ENCODE results near the gene NOP53. TPM values are rescaled to one million over a fixed set of nuclear protein-coding genes. Genes with fewer than 3 reads are reported as not detected.

The NOP53 gene
- total RNA-seq, 1 experiment from 2014 or later: 289 TPM

DNA sequence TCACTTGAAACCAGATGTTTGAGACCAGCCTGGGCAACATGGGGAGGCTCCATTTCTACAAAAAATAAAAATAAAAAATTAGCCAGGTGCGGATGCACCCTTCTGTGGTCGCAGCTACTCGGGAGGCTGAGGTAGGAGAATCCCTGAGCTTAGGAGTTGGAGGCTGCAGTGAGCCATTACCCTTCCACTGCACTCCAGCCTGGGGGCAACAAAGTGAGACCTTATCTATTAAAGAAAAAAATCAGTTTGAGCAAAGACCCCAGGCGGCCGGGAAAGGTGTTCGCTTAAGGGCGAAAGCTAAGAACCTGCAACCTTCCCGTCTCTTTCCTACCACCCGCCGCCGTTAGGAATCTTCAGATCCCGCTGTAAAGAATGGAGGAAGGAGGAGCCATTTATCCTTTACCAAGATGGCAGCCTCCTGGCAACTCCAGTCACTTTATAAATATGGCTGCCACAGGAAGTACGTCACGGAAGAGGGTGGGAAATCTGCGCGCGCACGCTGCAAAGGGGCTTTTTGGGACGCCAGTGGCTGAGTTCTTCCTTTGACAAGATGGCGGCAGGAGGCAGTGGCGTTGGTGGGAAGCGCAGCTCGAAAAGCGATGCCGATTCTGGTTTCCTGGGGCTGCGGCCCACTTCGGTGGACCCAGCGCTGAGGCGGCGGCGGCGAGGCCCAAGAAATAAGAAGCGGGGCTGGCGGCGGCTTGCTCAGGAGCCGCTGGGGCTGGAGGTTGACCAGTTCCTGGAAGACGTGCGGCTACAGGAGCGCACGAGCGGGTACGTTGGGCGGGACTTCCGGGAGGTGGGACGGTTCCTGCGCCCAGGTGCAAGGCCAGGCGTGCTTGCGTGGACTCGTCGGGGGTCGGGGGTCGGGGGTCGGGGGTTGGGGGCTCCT lies at the start of gene NOP53 (continued):
- TF ChIP-seq, protein P1, sequence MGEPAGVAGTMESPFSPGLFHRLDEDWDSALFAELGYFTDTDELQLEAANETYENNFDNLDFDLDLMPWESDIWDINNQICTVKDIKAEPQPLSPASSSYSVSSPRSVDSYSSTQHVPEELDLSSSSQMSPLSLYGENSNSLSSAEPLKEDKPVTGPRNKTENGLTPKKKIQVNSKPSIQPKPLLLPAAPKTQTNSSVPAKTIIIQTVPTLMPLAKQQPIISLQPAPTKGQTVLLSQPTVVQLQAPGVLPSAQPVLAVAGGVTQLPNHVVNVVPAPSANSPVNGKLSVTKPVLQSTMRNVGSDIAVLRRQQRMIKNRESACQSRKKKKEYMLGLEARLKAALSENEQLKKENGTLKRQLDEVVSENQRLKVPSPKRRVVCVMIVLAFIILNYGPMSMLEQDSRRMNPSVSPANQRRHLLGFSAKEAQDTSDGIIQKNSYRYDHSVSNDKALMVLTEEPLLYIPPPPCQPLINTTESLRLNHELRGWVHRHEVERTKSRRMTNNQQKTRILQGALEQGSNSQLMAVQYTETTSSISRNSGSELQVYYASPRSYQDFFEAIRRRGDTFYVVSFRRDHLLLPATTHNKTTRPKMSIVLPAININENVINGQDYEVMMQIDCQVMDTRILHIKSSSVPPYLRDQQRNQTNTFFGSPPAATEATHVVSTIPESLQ (CRISPR knock-in tag; IDR thresholded peaks at IDR 0.05): no peak
- 0 out of 2 replicates have a peak, but pooled peaks have one; percentile 63 for TF ChIP-seq EMX1 (CRISPR knock-in tag; IDR thresholded peaks at IDR 0.05)
- TF ChIP-seq CREB1 (CRISPR knock-in tag; IDR thresholded peaks at IDR 0.05): no peak
- no peak for TF ChIP-seq TCF7 (CRISPR knock-in tag; IDR thresholded peaks at IDR 0.05; ENCODE audit: low read depth)
- TF ChIP-seq ZNF396 (CRISPR knock-in tag; IDR thresholded peaks at IDR 0.05; ENCODE audit: borderline replicate concordance): peak; percentile 89; the same call in 1 of the 2 replicates
- TF ChIP-seq, protein P2, sequence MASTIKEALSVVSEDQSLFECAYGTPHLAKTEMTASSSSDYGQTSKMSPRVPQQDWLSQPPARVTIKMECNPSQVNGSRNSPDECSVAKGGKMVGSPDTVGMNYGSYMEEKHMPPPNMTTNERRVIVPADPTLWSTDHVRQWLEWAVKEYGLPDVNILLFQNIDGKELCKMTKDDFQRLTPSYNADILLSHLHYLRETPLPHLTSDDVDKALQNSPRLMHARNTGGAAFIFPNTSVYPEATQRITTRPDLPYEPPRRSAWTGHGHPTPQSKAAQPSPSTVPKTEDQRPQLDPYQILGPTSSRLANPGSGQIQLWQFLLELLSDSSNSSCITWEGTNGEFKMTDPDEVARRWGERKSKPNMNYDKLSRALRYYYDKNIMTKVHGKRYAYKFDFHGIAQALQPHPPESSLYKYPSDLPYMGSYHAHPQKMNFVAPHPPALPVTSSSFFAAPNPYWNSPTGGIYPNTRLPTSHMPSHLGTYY (CRISPR knock-in tag; IDR thresholded peaks at IDR 0.05): peak; percentile 27; the same call in 1 of the 2 replicates
- TF ChIP-seq, protein P3, sequence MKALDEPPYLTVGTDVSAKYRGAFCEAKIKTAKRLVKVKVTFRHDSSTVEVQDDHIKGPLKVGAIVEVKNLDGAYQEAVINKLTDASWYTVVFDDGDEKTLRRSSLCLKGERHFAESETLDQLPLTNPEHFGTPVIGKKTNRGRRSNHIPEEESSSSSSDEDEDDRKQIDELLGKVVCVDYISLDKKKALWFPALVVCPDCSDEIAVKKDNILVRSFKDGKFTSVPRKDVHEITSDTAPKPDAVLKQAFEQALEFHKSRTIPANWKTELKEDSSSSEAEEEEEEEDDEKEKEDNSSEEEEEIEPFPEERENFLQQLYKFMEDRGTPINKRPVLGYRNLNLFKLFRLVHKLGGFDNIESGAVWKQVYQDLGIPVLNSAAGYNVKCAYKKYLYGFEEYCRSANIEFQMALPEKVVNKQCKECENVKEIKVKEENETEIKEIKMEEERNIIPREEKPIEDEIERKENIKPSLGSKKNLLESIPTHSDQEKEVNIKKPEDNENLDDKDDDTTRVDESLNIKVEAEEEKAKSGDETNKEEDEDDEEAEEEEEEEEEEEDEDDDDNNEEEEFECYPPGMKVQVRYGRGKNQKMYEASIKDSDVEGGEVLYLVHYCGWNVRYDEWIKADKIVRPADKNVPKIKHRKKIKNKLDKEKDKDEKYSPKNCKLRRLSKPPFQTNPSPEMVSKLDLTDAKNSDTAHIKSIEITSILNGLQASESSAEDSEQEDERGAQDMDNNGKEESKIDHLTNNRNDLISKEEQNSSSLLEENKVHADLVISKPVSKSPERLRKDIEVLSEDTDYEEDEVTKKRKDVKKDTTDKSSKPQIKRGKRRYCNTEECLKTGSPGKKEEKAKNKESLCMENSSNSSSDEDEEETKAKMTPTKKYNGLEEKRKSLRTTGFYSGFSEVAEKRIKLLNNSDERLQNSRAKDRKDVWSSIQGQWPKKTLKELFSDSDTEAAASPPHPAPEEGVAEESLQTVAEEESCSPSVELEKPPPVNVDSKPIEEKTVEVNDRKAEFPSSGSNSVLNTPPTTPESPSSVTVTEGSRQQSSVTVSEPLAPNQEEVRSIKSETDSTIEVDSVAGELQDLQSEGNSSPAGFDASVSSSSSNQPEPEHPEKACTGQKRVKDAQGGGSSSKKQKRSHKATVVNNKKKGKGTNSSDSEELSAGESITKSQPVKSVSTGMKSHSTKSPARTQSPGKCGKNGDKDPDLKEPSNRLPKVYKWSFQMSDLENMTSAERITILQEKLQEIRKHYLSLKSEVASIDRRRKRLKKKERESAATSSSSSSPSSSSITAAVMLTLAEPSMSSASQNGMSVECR (CRISPR knock-in tag; IDR thresholded peaks at IDR 0.05; ENCODE audit: borderline replicate concordance): no peak
- TF ChIP-seq CBFB (CRISPR knock-in tag; IDR thresholded peaks at IDR 0.05; ENCODE audit: low read depth): no peak
- no peak for TF ChIP-seq SMAD4 (CRISPR knock-in tag; IDR thresholded peaks at IDR 0.05)
- TF ChIP-seq ZNF671 (CRISPR knock-in tag; IDR thresholded peaks at IDR 0.05): peak; percentile 83; the same call in 1 of the 2 replicates
- TF ChIP-seq ZNF232 (CRISPR knock-in tag; IDR thresholded peaks at IDR 0.05): peak; percentile 59; the same call in 1 of the 2 replicates
- TF ChIP-seq TP53 (CRISPR knock-in tag; IDR thresholded peaks at IDR 0.05): no peak
- TF ChIP-seq FOXK1 (CRISPR knock-in tag; IDR thresholded peaks at IDR 0.05): peak; percentile 72; the same call in 1 of the 2 replicates
- TF ChIP-seq GABPB1 (CRISPR knock-in tag; IDR thresholded peaks at IDR 0.05): peak; percentile 62

DNA sequence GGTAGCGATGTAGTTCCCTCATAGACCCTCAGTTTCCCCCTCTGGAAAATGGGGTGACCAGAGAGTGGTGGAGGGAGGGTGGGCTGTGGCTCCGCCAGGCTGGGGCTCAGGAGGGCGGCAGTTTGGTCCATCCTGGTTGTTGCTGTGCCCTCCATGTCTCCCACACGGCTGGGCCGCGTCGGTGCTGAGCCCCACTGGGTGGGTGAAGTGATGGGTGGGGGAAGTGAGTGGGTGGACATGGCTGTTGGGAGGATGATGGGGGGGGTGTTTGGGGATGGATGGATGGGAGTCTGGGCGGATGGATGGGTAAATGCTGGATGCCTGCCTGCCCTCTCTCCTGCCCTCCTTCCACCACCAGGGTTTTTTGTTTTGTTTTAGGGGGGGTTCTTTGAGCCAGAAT lies 48.7 kb upstream of the NOP53 start:
- Mint-ChIP-seq H3K27me3 (ENCODE audit: low read depth) (no peaks in the 10 kb centered on the region), H3K27ac (no peak overlapping the region), H3K4me1 (0 out of 2 replicates have a peak, but pooled peaks cover 2% of the 10 kb centered on the region), H3K9me3 (no peaks in the 10 kb centered on the region), H3K4me3 (no peak overlapping the region), H3K36me3 (peaks cover 20% of the 10 kb centered on the region)
- DNase-seq (ENCODE audit: low spot score) (no peak), ATAC-seq (no peak)
- ChIA-PET CTCF (interaction anchor here (0.8 kb wide), 1 partner anchor 267 kb away, joined by 3 read pairs; no protein-coding TSS in a partner anchor), POLR2A (interaction anchor here (0.6 to 0.7 kb wide), 2 partner anchors 21 to 39 kb away, joined by 3 read pairs; no protein-coding TSS in a partner anchor)
- TF ChIP-seq, protein P4, sequence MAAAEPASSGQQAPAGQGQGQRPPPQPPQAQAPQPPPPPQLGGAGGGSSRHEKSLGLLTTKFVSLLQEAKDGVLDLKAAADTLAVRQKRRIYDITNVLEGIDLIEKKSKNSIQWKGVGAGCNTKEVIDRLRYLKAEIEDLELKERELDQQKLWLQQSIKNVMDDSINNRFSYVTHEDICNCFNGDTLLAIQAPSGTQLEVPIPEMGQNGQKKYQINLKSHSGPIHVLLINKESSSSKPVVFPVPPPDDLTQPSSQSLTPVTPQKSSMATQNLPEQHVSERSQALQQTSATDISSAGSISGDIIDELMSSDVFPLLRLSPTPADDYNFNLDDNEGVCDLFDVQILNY (CRISPR knock-in tag; IDR thresholded peaks at IDR 0.05): no peak
- TF ChIP-seq RELA (CRISPR knock-in tag; IDR thresholded peaks at IDR 0.05; ENCODE audit: borderline replicate concordance) (no peak), NFATC4 (CRISPR knock-in tag; IDR thresholded peaks at IDR 0.05) (no peak), HMGXB4 (CRISPR knock-in tag; IDR thresholded peaks at IDR 0.05) (no peak), FOXJ3 (CRISPR knock-in tag; IDR thresholded peaks at IDR 0.05; ENCODE audit: borderline replicate concordance) (no peak)
- TF ChIP-seq, protein P5, sequence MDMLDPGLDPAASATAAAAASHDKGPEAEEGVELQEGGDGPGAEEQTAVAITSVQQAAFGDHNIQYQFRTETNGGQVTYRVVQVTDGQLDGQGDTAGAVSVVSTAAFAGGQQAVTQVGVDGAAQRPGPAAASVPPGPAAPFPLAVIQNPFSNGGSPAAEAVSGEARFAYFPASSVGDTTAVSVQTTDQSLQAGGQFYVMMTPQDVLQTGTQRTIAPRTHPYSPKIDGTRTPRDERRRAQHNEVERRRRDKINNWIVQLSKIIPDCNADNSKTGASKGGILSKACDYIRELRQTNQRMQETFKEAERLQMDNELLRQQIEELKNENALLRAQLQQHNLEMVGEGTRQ (CRISPR knock-in tag; IDR thresholded peaks at IDR 0.05): no peak
- TF ChIP-seq, protein P6, sequence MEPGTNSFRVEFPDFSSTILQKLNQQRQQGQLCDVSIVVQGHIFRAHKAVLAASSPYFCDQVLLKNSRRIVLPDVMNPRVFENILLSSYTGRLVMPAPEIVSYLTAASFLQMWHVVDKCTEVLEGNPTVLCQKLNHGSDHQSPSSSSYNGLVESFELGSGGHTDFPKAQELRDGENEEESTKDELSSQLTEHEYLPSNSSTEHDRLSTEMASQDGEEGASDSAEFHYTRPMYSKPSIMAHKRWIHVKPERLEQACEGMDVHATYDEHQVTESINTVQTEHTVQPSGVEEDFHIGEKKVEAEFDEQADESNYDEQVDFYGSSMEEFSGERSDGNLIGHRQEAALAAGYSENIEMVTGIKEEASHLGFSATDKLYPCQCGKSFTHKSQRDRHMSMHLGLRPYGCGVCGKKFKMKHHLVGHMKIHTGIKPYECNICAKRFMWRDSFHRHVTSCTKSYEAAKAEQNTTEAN (CRISPR knock-in tag; IDR thresholded peaks at IDR 0.05): no peak

Data from WTC11 (cell line).